Right lobe of liver (tissue), 6 donors: Measurements from ENCODE around the gene KRT35. TPM values are rescaled to one million over a fixed set of nuclear protein-coding genes. Genes with fewer than 3 reads are reported as not detected.

ENCODE experiments used
- ATAC-seq, 4 donors: fragments of 200-7000 bp; cut with Tn5 transposase; one replicate each; pipeline ENCODE4 v1.9.1; 2020; ENCODE audit warnings: mild to moderate bottlenecking in 4 of 4, moderate library complexity in 4 of 4
- DNase-seq, 3 donors: peaks; one replicate each; pipeline ENCODE4 v3.0.0-alpha.2; 2020
- H3K27ac ChIP-seq, 3 donors: fragments of 200-600 bp; one replicate each; pipeline ENCODE4 v1.8.0; 2022
- H3K27me3 ChIP-seq, 2 donors: fragments of 200-600 bp; one replicate each; pipeline ENCODE4 v1.8.0; 2022
- H3K36me3 ChIP-seq, 4 donors: fragments of 200-600 bp; sonication (generic) in 1 of 4; one replicate each; pipeline versions ENCODE4 v1.5.1 to v1.8.0; 2017 to 2022; ENCODE audit warnings: control low read depth in 1 of 4
- H3K4me1 ChIP-seq, 4 donors: fragments of 200-600 bp; sonication (generic) in 1 of 4; one replicate each; pipeline versions ENCODE4 v1.5.1 to v1.8.0; 2017 to 2022; ENCODE audit warnings: control low read depth in 1 of 4
- H3K4me3 ChIP-seq, 3 donors: fragments of 200-600 bp; one replicate each; pipeline ENCODE4 v1.8.0; 2022
- H3K9me3 ChIP-seq, 4 donors: fragments of 200-600 bp; sonication (generic) in 1 of 4; one replicate each; pipeline versions ENCODE4 v1.5.1 to v1.8.0; 2017 to 2022; ENCODE audit warnings: control low read depth in 1 of 4
- CTCF ChIP-seq, 4 donors: fragments of 200-600 bp in 3 of 4; fragments of 450-650 bp in 1 of 4; IDR thresholded peaks; one replicate each; pipeline versions ENCODE4 v1.5.1 to v1.8.0; 2016 to 2022; ENCODE audit warnings: antibody characterized with exemption in 4 of 4, mild to moderate bottlenecking in 2 of 4
- POLR2A ChIP-seq: fragments of 450-650 bp; IDR thresholded peaks from one replicate; pipeline ENCODE4 v1.6.1; 2017; ENCODE audit warnings: antibody characterized with exemption, mild to moderate bottlenecking
- WGBS: methylation state at CpG from one replicate; pipeline ENCODE4 v1.1.6; 2018; ENCODE audit warnings: low coverage, low lambda C conversion rate; ENCODE audit not compliant: insufficient coverage; ENCODE audit errors: missing lambda C conversion rate; 5-methylcytosine and 5-hydroxymethylcytosine counted together
- intact Hi-C, 2 donors: fragments of 100-400 bp; cut with DNase I; formaldehyde crosslinking; loops; one replicate each; pipeline versions ENCODE4 v1.11.2 to v1.14.1; 2022
- total RNA-seq, 6 experiments: library from RNA; depleted of rRNA in 2 of 6; stranded (reverse); fragments of >200 nt in 2 of 6; fragmentation: NEBNext Ultra II Directional in 3 of 6; extraction: Animal tissue kit (Norgen Biotek cat#: 25700) in 3 of 6; gene quantifications; one replicate each; pipeline versions ENCODE4 v1.1.0 to v1.2.4, GENCODE V29; 2016 to 2023
- donor health status: DM: no; HTN: yes; CAD: no.
- donor health status: DM: no; HTN: no; CAD: no.
- donor health status: DM: no; HTN: no; CAD: no.
- donor health status: DM: no; HTN: yes; CAD: no.
- donor health status: DM: no; HTN: yes; CAD: no.

Gene KRT35
- total RNA-seq, 6 experiments from 2014 or later: not detected

GRCh38 chr17:41483531-41483930 is 2.6 kb upstream of the KRT35 start:
- Histone ChIP-seq H3K36me3 (no peaks in the 10 kb centered on the region), H3K4me3 (no peak overlapping the region), H3K27ac (no peak overlapping the region), H3K9me3 (no peaks in the 10 kb centered on the region), H3K27me3 (no peaks in the 10 kb centered on the region), H3K4me1 (no peaks in the 10 kb centered on the region)
- intact Hi-C loops: no loop called here
- TF ChIP-seq POLR2A (no peak), CTCF (IDR thresholded peaks at IDR 0.05) (no peak)
- DNase-seq: no peak
- no peak for ATAC-seq
- WGBS: 51% methylated on average over 5 of the region's 9 CpGs

- DNase-seq (no peak), ATAC-seq (no peak)
- H3K9me3 ChIP-seq: no peaks in the 10 kb centered on the region
- TF ChIP-seq POLR2A (no peak), CTCF (IDR thresholded peaks at IDR 0.05) (no peak)
- no peak overlapping the region for H3K4me3 ChIP-seq
- no peaks in the 10 kb centered on the region for H3K4me1 ChIP-seq
- intact Hi-C loops: no loop called here
- WGBS: 78% methylated on average over 7 of the region's 10 CpGs
- no peaks in the 10 kb centered on the region for H3K36me3 ChIP-seq
- H3K27me3 ChIP-seq: no peaks in the 10 kb centered on the region
- H3K27ac ChIP-seq: no peak overlapping the region
These were observed 370 bp downstream of the KRT35 start for GRCh38 chr17:41480581-41480980.

GRCh38 chr17:41480136-41480535 is 815 bp downstream of the KRT35 start:
- intact Hi-C loops: no loop called here
- ATAC-seq (peak in 1 of 4 donors; percentile 50), DNase-seq (no peak)
- Histone ChIP-seq H3K4me3 (no peak overlapping the region), H3K4me1 (no peaks in the 10 kb centered on the region), H3K9me3 (no peaks in the 10 kb centered on the region), H3K27me3 (no peaks in the 10 kb centered on the region), H3K36me3 (no peaks in the 10 kb centered on the region), H3K27ac (no peak overlapping the region)
- TF ChIP-seq POLR2A: no peak
- no peak for TF ChIP-seq CTCF (IDR thresholded peaks at IDR 0.05)
- WGBS: 42% methylated on average over 2 of the region's 2 CpGs

- WGBS: 78% methylated on average over 3 of the region's 8 CpGs
- no peak for ATAC-seq
- no peak overlapping the region for H3K27ac ChIP-seq
- no peak for DNase-seq
- no peaks in the 10 kb centered on the region for H3K9me3 ChIP-seq
- intact Hi-C loops: no loop called here
- H3K4me1 ChIP-seq: no peaks in the 10 kb centered on the region
- TF ChIP-seq CTCF (IDR thresholded peaks at IDR 0.05): no peak
- no peak for TF ChIP-seq POLR2A
- no peaks in the 10 kb centered on the region for H3K27me3 ChIP-seq
- H3K36me3 ChIP-seq: no peaks in the 10 kb centered on the region
- no peak overlapping the region for H3K4me3 ChIP-seq
These were observed 2.7 kb downstream of the KRT35 start for GRCh38 chr17:41478237-41478636.
